Esophagus muscularis mucosa (tissue), 3 donors: ENCODE measurements around the gene UGT1A5.

Source experiments
- POLR2A ChIP-seq: fragments of 450-650 bp; IDR thresholded peaks from one replicate; pipeline ENCODE4 v1.6.1; 2017; ENCODE audit warnings: antibody characterized with exemption, moderate library complexity, mild to moderate bottlenecking, low read depth
- TF ChIP-seq, protein P1 (sequence below), 3 experiments: fragments of 200-600 bp in 2 of 3; fragments of 450-650 bp in 1 of 3; sonication (generic) in 2 of 3; IDR thresholded peaks; one replicate each; pipeline ENCODE4 v1.5.1; 2017 to 2019; ENCODE audit warnings: antibody characterized with exemption in 3 of 3, mild to moderate bottlenecking in 2 of 3, moderate library complexity in 1 of 3

DNA sequence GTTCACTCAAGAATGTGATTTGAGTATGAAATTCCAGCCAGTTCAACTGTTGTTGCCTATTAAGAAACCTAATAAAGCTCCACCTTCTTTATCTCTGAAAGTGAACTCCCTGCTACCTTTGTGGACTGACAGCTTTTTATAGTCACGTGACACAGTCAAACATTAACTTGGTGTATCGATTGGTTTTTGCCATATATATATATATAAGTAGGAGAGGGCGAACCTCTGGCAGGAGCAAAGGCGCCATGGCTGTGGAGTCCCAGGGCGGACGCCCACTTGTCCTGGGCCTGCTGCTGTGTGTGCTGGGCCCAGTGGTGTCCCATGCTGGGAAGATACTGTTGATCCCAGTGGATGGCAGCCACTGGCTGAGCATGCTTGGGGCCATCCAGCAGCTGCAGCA, 47.3 kb downstream of the UGT1A5 start, which contains the start of gene UGT1A1:
- TF ChIP-seq, protein P1, sequence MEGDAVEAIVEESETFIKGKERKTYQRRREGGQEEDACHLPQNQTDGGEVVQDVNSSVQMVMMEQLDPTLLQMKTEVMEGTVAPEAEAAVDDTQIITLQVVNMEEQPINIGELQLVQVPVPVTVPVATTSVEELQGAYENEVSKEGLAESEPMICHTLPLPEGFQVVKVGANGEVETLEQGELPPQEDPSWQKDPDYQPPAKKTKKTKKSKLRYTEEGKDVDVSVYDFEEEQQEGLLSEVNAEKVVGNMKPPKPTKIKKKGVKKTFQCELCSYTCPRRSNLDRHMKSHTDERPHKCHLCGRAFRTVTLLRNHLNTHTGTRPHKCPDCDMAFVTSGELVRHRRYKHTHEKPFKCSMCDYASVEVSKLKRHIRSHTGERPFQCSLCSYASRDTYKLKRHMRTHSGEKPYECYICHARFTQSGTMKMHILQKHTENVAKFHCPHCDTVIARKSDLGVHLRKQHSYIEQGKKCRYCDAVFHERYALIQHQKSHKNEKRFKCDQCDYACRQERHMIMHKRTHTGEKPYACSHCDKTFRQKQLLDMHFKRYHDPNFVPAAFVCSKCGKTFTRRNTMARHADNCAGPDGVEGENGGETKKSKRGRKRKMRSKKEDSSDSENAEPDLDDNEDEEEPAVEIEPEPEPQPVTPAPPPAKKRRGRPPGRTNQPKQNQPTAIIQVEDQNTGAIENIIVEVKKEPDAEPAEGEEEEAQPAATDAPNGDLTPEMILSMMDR (IDR thresholded peaks at IDR 0.05), result no peak
- no peak for TF ChIP-seq POLR2A
